ENCODE results near the gene FAM98B. TPM values are rescaled to one million over a fixed set of nuclear protein-coding genes. Genes with fewer than 3 reads are reported as not detected.

FAM98B gene
- total and polyA plus RNA-seq, 10 donors = 5.7 to 32.3 (median 16.4) TPM

DNA sequence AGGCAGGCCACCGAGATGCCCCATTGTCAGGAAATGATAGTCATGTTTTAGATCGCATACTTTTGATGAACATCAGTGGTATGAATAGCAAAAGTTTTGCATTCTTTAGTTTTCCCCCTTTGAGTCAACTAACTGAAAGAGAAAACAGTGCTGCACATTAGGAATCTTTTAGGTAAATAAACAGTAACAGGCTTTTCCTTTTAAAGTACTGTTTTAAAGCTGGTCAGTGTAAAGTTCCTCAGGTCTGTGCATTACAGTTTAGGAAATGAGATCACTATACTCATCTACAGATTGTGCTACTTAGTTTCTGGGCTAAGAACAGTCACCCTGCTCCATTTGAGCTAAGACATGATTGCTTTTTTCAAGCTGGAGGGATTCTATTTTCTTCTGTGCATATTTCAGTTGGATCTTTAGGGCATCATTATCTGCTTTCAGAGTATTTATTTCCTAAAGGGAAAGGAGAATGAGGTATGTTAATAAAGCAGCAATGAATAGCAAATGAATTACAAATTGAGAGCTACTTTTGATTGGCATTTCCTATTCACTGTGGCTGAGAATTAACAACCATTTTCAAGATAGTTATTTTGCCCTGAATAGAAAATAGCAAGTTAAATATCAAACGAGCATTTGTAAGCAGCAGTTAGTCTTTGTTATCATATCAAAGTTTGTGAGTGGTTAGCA lies 36.5 kb downstream of the FAM98B start:
- H3K4me3 ChIP-seq = no peak overlapping the region
- DNase-seq = no peak
- H3K4me1 ChIP-seq = no peaks in the 10 kb centered on the region
- WGBS, 5 donors = 70 to 88% (median 81%) methylated on average over 3 of the region's 3 CpGs
- no peaks in the 10 kb centered on the region for H3K9me3 ChIP-seq
- no peak overlapping the region for H3K27ac ChIP-seq
- intact Hi-C loops (cut with DNase I; ENCODE audit: low total_unique reads) = no loop called here
- TF ChIP-seq POLR2A (IDR thresholded peaks at IDR 0.05) (no peak), POLR2AphosphoS5 (IDR thresholded peaks at IDR 0.05) (no peak)
- TF ChIP-seq, protein P1, sequence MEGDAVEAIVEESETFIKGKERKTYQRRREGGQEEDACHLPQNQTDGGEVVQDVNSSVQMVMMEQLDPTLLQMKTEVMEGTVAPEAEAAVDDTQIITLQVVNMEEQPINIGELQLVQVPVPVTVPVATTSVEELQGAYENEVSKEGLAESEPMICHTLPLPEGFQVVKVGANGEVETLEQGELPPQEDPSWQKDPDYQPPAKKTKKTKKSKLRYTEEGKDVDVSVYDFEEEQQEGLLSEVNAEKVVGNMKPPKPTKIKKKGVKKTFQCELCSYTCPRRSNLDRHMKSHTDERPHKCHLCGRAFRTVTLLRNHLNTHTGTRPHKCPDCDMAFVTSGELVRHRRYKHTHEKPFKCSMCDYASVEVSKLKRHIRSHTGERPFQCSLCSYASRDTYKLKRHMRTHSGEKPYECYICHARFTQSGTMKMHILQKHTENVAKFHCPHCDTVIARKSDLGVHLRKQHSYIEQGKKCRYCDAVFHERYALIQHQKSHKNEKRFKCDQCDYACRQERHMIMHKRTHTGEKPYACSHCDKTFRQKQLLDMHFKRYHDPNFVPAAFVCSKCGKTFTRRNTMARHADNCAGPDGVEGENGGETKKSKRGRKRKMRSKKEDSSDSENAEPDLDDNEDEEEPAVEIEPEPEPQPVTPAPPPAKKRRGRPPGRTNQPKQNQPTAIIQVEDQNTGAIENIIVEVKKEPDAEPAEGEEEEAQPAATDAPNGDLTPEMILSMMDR (IDR thresholded peaks at IDR 0.05 in 8 of 11, conservative IDR thresholded peaks at IDR 0.05 in 3 of 11) = no peak
- H3K27me3 ChIP-seq (replicated peaks in 1 of 7) = no peaks in the 10 kb centered on the region
- H3K36me3 ChIP-seq = peaks cover 0 to 95% (median 22%) of the 10 kb centered on the region in 6 donors

DNA sequence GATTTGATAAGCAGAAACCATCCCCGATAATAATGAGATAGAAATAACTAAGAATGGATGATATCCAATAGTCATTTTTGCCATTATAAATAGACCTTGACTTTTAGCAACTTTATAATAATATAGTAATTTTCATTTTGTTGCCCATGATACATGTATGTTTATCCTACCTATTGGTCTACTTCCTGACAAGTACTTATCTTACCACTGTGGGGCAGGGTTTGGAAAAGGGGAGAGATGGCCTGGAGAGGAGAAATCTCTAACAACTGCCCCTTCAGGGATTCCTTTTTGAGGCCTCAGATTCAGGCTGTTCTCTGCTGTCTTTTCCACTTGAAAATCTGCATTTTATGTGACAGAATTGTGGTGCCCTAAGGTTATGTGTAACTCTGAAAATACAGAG lies 42.2 kb downstream of the FAM98B start:
- H3K27ac ChIP-seq = no peak overlapping the region
- H3K4me1 ChIP-seq = no peaks in the 10 kb centered on the region
- no peaks in the 10 kb centered on the region for H3K27me3 ChIP-seq (replicated peaks in 1 of 7)
- no peak overlapping the region for H3K4me3 ChIP-seq
- TF ChIP-seq, protein P1 (IDR thresholded peaks at IDR 0.05 in 8 of 11, conservative IDR thresholded peaks at IDR 0.05 in 3 of 11) = no peak
- TF ChIP-seq POLR2A (IDR thresholded peaks at IDR 0.05) (no peak), POLR2AphosphoS5 (IDR thresholded peaks at IDR 0.05) (no peak)
- H3K36me3 ChIP-seq = peaks cover 0 to 86% (median 22%) of the 10 kb centered on the region in 6 donors
- DNase-seq = no peak
- intact Hi-C loops (cut with DNase I; ENCODE audit: low total_unique reads) = no loop called here
- WGBS, 5 donors = 90 to 100% (median 95%) methylated on average over 1 of the region's 1 CpG
- H3K9me3 ChIP-seq = peaks cover 0 to 9% (median 0%) of the 10 kb centered on the region in 8 donors

DNA sequence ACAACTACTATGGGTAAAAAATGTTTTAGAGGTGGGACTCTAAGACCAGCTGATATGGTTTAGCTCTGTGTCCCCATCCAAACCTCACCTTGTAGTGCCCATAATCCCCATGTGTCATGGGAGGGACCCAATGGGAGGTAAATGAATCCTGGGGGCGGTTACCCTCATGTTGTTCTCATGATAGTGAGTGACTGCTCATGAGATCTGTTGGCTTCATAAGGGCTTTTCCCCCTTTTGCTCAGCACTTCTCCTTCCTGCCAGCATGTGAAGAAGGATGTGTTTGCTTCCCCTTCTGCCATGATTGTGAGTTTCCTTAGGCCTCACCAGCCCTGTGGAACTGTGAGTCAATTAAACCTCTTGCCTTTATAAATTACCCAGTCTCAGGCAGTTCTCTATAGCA lies 45.7 kb downstream of the FAM98B start:
- intact Hi-C loops (cut with DNase I; ENCODE audit: low total_unique reads) = no loop called here
- DNase-seq = no peak
- H3K9me3 ChIP-seq = peaks cover 0 to 9% (median 0%) of the 10 kb centered on the region in 8 donors
- WGBS, 5 donors = 92 to 100% (median 96%) methylated on average over 1 of the region's 1 CpG
- H3K4me1 ChIP-seq = no peaks in the 10 kb centered on the region
- no peaks in the 10 kb centered on the region for H3K27me3 ChIP-seq (replicated peaks in 1 of 7)
- H3K27ac ChIP-seq = no peak overlapping the region
- H3K36me3 ChIP-seq = peaks cover 0 to 87% (median 25%) of the 10 kb centered on the region in 6 donors
- H3K4me3 ChIP-seq = no peak overlapping the region
- no peak for TF ChIP-seq POLR2A (IDR thresholded peaks at IDR 0.05)
- no peak for TF ChIP-seq POLR2AphosphoS5 (IDR thresholded peaks at IDR 0.05)

DNA sequence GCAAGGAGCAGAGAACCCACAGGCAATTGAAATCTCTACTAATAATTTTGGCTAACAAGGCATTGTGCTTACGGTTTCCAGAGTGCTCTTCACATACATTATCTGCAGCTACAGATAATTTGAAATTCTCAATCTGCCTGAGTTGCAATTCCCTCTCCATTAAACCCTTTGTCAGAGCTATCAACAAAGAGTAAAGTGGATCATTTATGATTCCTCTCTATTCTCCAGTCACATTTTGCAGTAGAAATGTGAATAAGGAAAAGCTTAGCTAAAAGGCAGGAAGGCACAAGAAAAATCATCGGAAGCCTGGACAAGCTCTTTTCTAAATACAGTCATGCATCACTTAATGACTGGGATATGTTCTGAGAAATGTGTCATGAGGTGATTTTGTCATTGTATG lies 49.6 kb downstream of the FAM98B start:
- H3K4me1 ChIP-seq = no peaks in the 10 kb centered on the region
- peaks cover 0 to 99% (median 24%) of the 10 kb centered on the region in 6 donors for H3K36me3 ChIP-seq

More for the DNA sequence above, 49.6 kb downstream of the FAM98B start:
- DNase-seq = no peak
- Histone ChIP-seq H3K4me3 (no peak overlapping the region), H3K27ac (no peak overlapping the region), H3K9me3 (peaks cover 0 to 9% (median 0%) of the 10 kb centered on the region in 8 donors), H3K27me3 (replicated peaks in 1 of 7) (no peaks in the 10 kb centered on the region)
- intact Hi-C loops (cut with DNase I; ENCODE audit: low total_unique reads) = no loop called here
- TF ChIP-seq, protein P1 (IDR thresholded peaks at IDR 0.05 in 8 of 11, conservative IDR thresholded peaks at IDR 0.05 in 3 of 11) = no peak
- TF ChIP-seq POLR2AphosphoS5 (IDR thresholded peaks at IDR 0.05) = no peak
- TF ChIP-seq POLR2A (IDR thresholded peaks at IDR 0.05) = no peak
- WGBS, 5 donors = 88 to 96% (median 91%) methylated on average over 2 of the region's 2 CpGs

Data from spleen (tissue), 11 donors.